ENCODE data around the gene KRT17. TPM values are rescaled to one million over a fixed set of nuclear protein-coding genes. Genes with fewer than 3 reads are reported as not detected.

KRT17 gene
- total and polyA plus RNA-seq, 2 of the 4 experiments (the other 2 are of a cell fraction), result 2.5 to 4.6 TPM

- no peak for ATAC-seq (ENCODE audit: low read depth)
- dilution Hi-C loops (cut with HindIII; ENCODE audit: low sequenced_read_pairs, unreplicated experiment), result no loop called here
Observed at GRCh38 chr17:41583137-41584127, 40.9 kb downstream of the KRT17 start.

More at GRCh38 chr17:41583137-41584127, 40.9 kb downstream of the KRT17 start:
- ChIA-PET CTCF (no interaction called here), POLR2A (ENCODE audit: unreplicated experiment) (no interaction called here)
- no peak overlapping the region for H3K9ac ChIP-seq (ENCODE audit: low read depth, low read length)
- H3K4me3 ChIP-seq (ENCODE audit: insufficient read depth, low read depth, low read length), result no peak overlapping the region
- H2BK120ac ChIP-seq (ENCODE audit: low read depth, low read length), result no peak overlapping the region
- no peaks in the 10 kb centered on the region for H3K36me3 ChIP-seq (ENCODE audit: control insufficient read depth, insufficient read depth, low read length)
- H3K27ac ChIP-seq (ENCODE audit: insufficient read depth, low read length), result no peak overlapping the region
- peaks cover 37% of the 10 kb centered on the region for H3K27me3 ChIP-seq (ENCODE audit: control insufficient read depth, insufficient read depth, low read length)
- no peaks in the 10 kb centered on the region for H3K9me3 ChIP-seq (ENCODE audit: control insufficient read depth, insufficient read depth, low read length)
- H2AK9ac ChIP-seq (replicated peaks; ENCODE audit: low read depth, low read length, poor library complexity), result no peak overlapping the region
- no peak overlapping the region for H2BK20ac ChIP-seq (ENCODE audit: low read depth, low read length)
- H3K4ac ChIP-seq (ENCODE audit: low read depth, low read length), result no peak overlapping the region
- DNase-seq, result no peak
- no peak overlapping the region for H3K18ac ChIP-seq (ENCODE audit: low read depth, low read length)
- H2AK5ac ChIP-seq (ENCODE audit: low read depth, low read length), result no peak overlapping the region
- H4K20me1 ChIP-seq (ENCODE audit: insufficient read depth, low read length), result no peaks in the 10 kb centered on the region
- no peak overlapping the region for H4K5ac ChIP-seq (ENCODE audit: low read depth, low read length)
- no peak overlapping the region for H3K14ac ChIP-seq (replicated peaks; ENCODE audit: low read depth, low read length)
- H3K56ac ChIP-seq (ENCODE audit: extremely low read depth, insufficient read depth, low read length), result no peak overlapping the region
- no peak overlapping the region for H3K4me2 ChIP-seq (ENCODE audit: low read depth, low read length)
- no peak overlapping the region for H2BK15ac ChIP-seq (ENCODE audit: low read depth, low read length)
- no peak overlapping the region for H2BK5ac ChIP-seq (ENCODE audit: low read depth, low read length, poor library complexity, severe bottlenecking)
- no peak overlapping the region for H3K23ac ChIP-seq (ENCODE audit: low read depth, low read length)
- H4K91ac ChIP-seq (ENCODE audit: insufficient read depth, low read depth, low read length), result no peak overlapping the region
- no peak overlapping the region for H4K8ac ChIP-seq (ENCODE audit: low read depth in 2 of 2, low read length in 2 of 2)
- WGBS, 2 experiments (ENCODE audit: extremely low coverage in 2 of 2, insufficient read length in 1 of 2), result 89 to 100% methylated on average over 1 to 14 of the region's 33 CpGs
- no peaks in the 10 kb centered on the region for H3K79me1 ChIP-seq (ENCODE audit: low read depth in 1 of 2, low read length in 2 of 2)
- H3K9me1 ChIP-seq (ENCODE audit: insufficient read depth, low read length), result no peaks in the 10 kb centered on the region
- TF ChIP-seq ELK1 (IDR thresholded peaks at IDR 0.05; ENCODE audit: borderline replicate concordance, low read depth, low read length), result no peak
- TF ChIP-seq POLR2A (IDR thresholded peaks at IDR 0.05; ENCODE audit: low read depth, low read length), result no peak
- TF ChIP-seq MAZ (IDR thresholded peaks at IDR 0.05; ENCODE audit: borderline replicate concordance, low read depth, low read length), result no peak
- TF ChIP-seq RFX5 (IDR thresholded peaks at IDR 0.05; ENCODE audit: low read depth, low read length), result no peak
- no peak for TF ChIP-seq FOS (IDR thresholded peaks at IDR 0.05; ENCODE audit: low read depth, low read length)
- no peak for TF ChIP-seq CEBPB (IDR thresholded peaks at IDR 0.05; ENCODE audit: low read depth, low read length)
- no peak for TF ChIP-seq MXI1 (IDR thresholded peaks at IDR 0.05; ENCODE audit: borderline replicate concordance, low read depth, low read length)
- TF ChIP-seq CHD1 (IDR thresholded peaks at IDR 0.05; ENCODE audit: low read depth, low read length), result no peak
- in situ Hi-C loops (cut with MboI; ENCODE audit: low sequenced_read_pairs), result no loop called here
- intact Hi-C loops (cut with micrococcal nuclease), result no loop called here
- H3K4me1 ChIP-seq (ENCODE audit: control insufficient read depth, insufficient read depth, low read length), result no peaks in the 10 kb centered on the region
- BruUV-seq (replicated peaks), result no TSS peak
- H2AFZ ChIP-seq (replicated peaks; ENCODE audit: low read length, poor library complexity), result no peak overlapping the region

Data from IMR-90 (cell line).